Hematopoietic multipotent progenitor cell (in vitro differentiated cells): ENCODE measurements around the gene RPL13A. TPM values are rescaled to one million over a fixed set of nuclear protein-coding genes. Genes with fewer than 3 reads are reported as not detected.
A peak's percentile ranks its signal among the peaks of the same experiment; 100 is the strongest.

ENCODE experiments used
- DNase-seq, 3 donors: peaks; one replicate each; pipeline ENCODE4 v3.0.0-alpha.2; 2011 to 2015; ENCODE audit warnings: low read depth in 2 of 3, low spot score in 2 of 3
- total RNA-seq: library from RNA; depleted of rRNA; stranded (reverse); fragments of >200 nt; gene quantifications from one replicate; pipeline ENCODE4 v1.2.3, GENCODE V29; 2012

The RPL13A gene
- total RNA-seq, 1 donor = 5,678 TPM

DNA sequence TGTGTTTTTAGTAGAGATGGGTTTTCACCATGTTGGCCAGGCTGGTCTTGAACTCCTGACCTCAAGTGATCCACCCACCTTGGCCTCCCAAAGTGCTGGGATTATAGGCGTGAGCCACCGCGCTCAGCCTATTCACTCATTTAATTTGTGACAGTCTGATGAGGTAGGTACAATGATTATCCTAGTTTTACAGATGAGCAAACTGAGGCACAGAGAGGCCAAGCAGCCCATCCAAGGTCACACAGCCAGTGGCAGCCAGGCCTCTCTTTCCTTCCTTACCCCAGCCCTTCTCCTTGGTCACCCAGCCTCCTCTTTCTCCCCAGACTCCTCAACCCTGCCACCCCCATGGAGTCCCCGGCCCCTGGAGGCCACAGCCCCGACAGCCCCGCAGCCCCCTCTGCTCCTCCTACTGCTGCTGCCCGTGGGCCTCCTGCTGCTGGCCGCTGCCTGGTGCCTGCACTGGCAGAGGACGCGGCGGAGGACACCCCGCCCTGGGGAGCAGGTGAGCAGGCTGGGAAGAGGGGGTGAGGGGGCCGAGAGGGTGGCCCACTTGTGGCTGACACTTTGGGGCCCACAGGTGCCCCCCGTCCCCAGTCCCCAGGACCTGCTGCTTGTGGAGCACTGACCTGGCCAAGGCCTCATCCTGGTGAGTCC, 7.3 kb upstream of the RPL13A start:
- DNase-seq = no peak

DNA sequence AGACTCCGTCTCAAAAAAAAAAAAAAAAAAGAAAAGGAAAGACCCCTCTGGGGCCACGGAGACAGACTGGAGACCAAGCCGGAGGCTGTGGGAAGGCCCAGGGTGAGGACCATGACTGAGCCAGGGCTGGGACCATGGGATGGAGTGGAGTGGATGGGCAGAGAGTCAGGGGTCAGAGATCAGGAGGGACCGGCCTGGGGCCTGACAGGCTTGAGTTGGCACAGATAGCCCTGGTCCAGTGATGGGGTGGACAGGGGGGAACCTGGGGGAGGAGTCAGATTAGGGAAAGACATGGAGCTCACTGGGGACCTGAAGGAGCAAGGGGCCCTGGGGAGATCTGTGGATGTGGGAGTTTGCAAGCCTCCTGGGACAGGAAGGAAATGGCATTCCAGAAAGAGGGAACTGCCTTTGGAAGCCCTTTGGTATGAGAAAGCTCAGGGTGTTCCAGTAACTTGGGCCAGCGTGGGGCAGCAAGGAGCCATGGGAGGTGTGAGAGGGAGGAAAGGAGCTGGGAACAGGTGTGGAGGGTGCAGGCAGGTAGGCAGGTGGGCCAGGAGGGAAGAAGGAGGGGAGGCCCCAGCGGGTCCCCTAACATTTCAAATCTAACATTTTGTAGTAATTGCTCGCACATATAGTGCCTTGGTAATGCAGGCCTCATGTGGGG, 6.3 kb upstream of the RPL13A start:
- no peak for DNase-seq

DNA sequence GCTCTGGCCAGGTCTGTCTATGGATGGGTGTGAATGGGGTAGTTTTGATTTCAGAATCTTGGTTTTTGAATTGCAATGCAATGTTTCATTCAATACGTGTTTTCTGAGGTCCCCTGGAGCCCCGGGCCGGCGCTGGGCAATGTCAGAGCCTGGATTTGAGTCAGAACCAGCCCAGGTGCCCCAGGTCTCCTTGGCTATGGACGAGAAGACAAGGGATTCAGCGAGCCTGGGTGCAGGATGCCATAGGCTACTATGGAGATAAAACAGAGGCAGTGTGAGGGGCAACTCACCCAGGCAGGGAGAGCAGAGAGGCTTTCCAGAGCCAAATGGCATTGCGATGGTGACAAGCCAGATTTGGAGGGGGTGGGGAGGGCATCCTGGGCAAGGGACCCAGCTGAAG, 1.2 kb upstream of the RPL13A start:
- DNase-seq = no peak

DNA sequence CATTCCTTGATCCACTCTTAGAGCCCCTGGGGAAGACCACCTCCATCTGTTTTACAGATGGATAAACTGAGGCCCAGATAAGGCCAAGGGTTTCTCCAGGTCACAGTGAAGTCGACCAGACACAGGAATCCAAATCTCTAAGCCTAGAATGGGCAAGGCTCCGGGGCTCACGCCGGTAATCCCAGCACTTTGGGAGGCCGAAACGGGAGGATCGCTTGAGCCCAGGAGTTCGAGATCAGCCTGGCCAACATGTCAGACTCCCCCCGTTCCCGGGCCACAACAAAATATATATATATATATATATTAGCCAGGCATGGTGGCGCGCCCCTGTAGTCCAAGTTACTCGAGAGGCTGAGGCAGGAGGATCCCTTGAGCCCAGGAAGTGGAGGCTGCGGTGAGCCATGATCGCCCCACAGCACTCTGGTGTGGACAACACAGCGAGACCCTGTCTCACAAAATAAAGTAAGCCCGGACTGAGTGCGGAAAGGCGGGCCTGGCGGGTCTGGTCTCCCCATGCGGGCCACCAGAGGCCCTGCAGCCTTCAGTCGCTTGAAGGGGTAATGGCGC, 615 bp upstream of the RPL13A start:
- no peak for DNase-seq

DNA sequence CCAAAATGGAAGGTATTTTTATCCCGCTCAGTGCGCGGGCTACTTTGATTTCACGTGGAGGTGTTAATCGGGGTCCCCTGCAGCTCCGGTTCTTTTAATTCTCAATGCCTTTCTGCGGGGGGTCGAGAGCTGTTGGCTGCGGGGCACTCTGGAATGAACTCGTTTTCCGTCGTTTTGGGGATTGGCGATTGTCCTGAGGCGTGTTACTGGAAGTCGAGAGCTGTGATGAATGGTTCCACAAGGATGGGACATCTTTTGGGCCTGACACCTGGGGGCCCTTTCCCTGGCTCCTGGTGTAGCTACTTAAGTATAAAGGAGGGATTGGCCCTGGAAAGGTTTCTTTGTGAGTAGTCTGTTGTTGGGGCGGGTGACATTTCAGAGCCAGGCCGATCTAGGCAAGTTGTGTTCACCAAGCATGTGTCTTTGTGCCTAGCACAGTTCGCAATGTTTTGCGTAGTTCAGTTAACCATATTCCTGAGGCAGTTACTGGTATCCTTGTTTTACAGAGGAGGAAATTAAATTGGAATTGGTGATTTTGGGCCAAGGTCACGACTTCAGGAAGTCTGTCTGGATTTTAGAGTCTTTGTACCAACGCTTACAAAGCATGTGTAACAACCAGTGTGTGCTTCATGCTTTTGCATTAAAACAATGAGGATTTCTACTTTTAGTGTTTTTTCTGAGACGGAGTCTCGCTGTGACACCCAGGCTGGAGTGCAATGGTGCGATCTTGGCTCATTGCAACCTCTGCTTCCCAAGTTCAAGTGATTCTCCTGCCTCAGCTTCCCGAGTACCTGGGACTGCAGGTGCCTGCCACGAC, 846 bp downstream of the RPL13A start:
- no peak for DNase-seq

DNA sequence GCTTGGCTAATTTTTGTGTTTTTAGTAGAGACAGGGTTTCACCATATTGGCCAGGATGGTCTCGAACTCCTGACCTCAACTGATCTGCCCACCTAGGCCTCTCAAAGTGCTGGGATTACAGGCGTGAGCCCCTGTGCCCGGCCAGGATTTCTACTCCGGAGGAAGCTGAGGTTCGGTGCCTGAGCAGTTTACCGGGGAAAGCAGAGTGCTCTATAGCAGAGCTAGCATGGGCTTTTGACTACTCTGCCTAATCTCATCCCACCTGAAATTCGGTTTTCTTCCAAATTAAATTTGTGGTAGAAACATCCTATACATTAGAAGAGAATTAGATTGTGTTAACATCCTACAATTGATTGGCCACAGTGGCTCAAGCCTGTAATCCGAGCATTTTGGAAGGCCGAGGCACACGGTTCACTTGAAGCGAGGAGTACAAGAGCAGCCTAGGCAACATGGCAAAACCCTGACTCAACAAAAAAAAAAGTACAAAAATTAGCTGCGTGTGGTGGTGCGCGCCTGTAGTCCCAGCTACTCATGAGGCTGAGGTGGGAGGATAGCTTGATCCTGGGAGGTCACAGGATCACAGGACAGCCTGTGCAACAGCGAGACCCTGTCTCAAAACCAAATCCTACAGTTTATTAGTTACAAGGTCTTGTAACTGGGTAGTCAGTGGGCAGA, 1.6 kb downstream of the RPL13A start:
- DNase-seq = no peak

DNA sequence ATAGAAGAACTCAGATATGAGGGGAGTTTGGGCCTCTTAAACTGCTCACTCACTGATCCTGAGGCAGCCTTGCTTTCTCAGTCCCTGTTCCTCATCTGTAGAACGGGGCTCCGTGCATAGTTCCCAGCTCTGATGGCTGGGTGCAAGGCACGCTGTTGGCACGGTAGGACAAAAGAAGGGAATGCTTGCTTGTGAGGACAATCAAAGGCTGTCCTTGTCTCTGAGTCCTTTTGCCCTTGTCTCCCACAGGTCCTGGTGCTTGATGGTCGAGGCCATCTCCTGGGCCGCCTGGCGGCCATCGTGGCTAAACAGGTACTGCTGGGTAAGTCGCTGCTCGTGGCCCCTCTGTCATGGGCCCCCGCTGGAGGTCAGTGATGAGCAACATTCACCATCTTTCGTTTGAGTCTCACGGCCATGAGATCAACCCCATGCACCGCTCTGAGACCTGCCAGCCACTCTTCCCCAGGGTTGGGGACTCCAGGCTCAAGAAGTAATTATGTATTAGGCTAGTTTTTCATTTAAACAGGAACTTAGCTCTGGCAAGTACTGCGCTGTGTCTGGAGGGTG, 2.3 kb downstream of the RPL13A start:
- no peak for DNase-seq

DNA sequence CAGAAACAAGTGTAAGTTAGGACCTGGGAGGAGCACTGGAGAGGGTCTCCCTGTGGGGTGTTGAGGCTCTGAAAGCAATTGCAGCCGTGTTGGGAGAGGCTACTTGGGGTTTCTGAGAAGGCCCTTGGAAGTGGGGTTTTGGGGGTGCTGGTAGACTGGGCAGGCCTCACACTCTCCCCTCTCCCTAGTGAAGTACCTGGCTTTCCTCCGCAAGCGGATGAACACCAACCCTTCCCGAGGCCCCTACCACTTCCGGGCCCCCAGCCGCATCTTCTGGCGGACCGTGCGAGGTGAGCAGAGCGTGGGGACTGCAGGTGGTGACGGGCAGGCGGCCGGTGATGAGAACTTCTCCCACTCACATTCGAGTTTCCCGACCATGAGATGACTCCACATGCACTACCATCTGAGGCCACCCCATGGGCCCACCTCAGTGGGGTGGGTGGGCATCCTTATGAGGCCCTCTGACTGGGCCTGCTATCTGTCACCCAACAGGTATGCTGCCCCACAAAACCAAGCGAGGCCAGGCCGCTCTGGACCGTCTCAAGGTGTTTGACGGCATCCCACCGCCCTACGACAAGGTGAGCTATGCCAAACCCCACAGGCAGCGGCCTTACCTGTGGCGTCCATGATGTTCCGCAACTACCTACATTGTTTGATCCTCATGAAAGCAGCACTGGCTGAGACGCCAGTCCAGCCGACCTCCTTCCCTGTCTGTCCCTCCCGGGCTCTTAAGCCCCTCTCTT, 3.0 kb downstream of the RPL13A start:
- DNase-seq = no peak

DNA sequence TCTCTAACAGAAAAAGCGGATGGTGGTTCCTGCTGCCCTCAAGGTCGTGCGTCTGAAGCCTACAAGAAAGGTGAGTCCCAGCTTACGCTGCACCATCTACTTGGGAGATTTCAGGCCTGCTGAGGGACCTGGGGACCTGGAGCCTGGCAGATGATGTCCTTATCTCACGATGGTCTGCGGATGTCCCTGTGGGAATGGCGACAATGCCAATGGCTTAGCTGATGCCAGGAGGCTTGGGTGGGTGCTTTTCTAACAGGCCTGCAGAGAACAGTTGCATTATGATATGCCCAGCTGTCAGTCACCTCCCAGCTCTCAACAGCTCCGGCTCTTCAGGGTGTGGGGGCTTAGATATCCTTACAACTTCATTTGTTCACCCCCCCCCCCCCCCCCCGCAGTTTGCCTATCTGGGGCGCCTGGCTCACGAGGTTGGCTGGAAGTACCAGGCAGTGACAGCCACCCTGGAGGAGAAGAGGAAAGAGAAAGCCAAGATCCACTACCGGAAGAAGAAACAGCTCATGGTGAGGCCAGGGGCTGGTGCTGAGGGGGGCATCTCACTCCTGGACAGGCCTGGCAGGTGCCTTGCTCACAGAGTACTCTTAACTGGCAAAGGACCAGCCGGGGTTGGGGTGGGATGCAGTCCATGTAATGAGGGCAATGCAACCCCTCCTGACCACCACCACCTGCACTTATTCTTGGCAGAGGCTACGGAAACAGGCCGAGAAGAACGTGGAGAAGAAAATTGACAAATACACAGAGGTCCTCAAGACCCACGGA, 3.8 kb downstream of the RPL13A start:
- no peak for DNase-seq

DNA sequence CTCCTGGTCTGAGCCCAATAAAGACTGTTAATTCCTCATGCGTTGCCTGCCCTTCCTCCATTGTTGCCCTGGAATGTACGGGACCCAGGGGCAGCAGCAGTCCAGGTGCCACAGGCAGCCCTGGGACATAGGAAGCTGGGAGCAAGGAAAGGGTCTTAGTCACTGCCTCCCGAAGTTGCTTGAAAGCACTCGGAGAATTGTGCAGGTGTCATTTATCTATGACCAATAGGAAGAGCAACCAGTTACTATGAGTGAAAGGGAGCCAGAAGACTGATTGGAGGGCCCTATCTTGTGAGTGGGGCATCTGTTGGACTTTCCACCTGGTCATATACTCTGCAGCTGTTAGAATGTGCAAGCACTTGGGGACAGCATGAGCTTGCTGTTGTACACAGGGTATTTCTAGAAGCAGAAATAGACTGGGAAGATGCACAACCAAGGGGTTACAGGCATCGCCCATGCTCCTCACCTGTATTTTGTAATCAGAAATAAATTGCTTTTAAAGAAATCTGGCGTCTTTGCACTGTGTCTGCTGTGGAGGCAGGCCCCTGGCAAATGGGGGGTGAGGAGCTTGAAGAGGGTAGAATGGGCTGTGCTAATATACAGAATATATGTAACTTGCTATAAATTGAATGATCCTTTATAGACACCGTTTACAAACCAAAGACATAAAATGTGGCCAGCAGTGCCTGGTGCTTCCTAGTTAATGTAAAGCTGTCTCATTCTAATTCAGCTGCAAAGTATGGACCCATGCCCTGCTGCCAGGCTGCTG, 4.6 kb downstream of the RPL13A start:
- no peak for DNase-seq

DNA sequence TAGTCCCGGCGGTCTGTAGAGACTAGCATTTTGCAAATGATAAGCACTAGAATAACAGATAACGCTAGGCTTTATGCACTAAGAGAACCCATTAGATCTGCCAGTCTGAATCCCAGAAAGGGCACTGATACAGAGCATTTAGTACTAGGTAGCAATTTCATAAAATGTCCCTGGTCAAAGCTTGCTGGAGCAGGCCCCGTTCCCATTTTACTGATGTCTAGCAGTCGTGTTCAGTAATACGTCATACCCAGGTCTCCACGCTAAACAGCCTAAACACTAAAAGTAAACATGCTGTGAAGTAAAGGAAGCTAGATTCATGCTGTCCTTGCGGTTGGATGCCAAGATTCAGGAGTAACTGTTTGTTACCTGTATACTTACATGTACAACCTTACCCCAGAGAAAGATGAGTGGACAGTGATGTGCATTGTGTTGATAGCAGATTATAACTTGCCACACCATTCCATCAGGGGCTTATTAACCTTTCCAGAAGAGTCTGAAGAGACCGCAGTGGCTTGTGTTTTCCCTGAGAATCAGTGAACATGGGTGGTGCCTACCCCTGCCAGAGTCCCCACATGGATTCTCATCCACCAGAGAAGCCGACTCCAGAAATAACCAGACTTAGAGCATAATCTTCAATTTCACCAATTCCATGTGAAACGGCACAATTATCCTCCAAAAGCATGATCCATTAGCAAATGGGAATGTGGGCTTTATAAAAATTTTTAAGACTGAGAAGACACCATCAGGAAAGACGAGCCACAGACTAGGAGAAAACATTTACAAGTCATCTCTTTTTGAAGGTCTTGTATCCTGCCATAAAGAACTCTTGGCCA, 5.4 kb downstream of the RPL13A start:
- no peak for DNase-seq

DNA sequence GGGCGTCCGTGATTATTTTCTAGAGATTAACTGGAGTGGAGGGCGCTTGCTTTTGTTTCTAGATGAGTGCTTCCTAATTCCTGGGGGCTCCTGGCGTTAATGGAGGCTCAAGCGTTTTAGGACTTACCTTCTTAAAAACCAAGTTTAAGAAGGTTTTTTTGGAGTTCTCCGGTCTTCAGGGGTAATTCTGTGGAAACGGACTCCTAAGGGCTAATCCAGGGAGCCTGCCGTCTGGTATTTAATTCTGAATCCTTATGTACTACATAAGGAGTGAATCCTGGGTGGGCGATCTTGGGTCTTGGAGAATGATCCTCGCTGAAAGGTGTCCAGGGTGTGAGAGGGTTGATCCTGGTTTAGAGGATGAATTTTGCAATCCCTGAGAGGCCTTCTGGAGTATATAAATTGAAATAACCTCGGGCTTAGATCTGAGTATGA, 9.2 kb downstream of the RPL13A start:
- no peak for DNase-seq

DNA sequence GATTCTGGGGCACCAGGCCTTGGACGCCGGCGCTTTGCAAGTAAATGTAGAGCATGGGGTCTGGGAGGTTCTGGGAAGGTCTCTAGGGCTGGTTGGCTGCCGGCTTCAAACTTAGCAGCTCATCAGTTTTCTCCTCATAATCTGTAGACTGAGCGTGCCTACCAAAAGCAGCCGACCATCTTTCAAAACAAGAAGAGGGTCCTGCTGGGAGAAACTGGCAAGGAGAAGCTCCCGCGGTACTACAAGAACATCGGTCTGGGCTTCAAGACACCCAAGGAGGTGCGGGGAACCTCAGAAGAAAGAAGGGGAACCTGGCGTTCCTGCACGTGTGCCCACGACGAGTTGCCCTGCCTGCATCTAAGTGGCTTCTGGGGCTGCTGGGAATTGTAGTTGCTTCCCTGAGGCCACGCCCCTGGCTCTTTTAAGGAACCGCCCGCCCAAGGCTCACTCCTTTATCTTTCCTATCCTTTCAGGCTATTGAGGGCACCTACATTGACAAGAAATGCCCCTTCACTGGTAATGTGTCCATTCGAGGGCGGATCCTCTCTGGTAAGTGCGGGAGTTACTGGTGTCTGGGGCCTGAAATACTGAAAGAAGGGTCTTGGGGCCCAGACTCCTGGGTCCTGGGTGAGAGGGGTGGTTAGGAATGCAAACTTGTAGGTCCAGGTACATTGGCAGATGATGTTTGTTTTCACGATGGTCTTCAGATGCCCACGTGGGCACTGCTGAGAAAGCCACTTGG, 9.8 kb downstream of the RPL13A start:
- peak in 2 of 3 donors; percentile 82 to 91 for DNase-seq

DNA sequence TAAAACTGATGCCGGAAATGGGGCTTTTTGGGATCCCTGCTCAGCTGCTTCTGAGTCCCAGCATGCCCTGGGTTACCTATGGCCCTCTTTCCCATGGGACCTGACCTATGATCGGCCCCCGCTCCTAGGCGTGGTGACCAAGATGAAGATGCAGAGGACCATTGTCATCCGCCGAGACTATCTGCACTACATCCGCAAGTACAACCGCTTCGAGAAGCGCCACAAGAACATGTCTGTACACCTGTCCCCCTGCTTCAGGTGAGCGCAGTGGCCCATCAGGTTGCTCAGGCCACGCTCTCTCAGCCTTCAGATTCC, 10.3 kb downstream of the RPL13A start:
- no peak for DNase-seq

DNA sequence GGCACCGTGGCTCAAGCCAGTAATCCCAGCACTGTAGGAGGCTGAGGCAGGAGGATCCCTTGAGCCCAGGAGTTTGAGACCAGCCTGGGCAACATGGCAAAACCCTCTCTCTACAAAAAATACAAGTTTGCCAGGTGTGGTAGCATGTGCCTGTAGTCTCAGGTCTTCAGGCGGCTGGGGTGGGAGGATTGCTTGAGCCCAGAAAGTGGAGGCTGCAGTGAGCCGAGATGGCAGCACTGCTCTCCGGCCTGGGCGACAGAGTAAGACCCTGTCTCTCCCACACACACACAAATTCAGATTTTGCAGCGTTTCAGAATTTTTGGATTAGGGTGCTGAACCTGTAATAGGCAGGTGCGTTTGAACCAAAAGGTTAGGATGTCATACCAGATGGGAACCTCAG, 11.1 kb downstream of the RPL13A start:
- no peak for DNase-seq

DNA sequence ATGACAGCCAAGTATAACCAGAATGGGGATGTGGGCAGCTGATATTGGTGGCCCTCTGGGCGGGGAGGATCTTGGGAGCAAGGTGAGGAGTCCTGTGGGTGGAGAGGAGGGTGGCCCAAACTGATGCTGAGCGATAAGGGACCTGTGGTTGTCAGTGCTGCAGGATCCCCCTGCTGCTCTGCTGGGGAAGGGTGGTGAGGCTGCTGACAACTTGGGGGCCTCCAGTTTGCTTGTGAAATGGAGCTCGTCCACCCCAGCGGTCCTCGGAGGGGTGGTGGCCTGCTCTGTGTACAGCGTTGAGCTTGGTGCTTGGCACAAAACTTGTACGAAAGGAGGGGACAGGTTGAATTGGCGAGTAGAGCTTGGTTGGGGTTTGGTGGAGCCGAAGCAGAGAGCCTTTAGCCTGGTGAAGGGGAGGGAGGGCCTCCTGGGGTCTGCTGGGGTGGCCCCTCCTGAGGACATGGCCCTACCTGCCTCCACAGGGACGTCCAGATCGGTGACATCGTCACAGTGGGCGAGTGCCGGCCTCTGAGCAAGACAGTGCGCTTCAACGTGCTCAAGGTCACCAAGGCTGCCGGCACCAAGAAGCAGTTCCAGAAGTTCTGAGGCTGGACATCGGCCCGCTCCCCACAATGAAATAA, 11.7 kb downstream of the RPL13A start:
- DNase-seq = no peak
